ENCODE results near the gene CAPN3.

Gene CAPN3

GRCh38 chr15:42394106-42394505 lies 34.8 kb downstream of the CAPN3 start:
- no peak for DNase-seq (ENCODE audit: low spot score)

GRCh38 chr15:42395838-42396237 lies 36.5 kb downstream of the CAPN3 start:
- no peak for DNase-seq (ENCODE audit: low spot score)

- DNase-seq (ENCODE audit: low spot score): no peak
These were observed 42.5 kb downstream of the CAPN3 start for GRCh38 chr15:42401544-42402454.

- no peak for DNase-seq (ENCODE audit: low spot score)
These were observed 43.3 kb downstream of the CAPN3 start for GRCh38 chr15:42402455-42403205.

- no peak for DNase-seq (ENCODE audit: low spot score)
These were observed 44.1 kb downstream of the CAPN3 start for GRCh38 chr15:42403389-42403788.

- no peak for DNase-seq (ENCODE audit: low spot score)
These were observed 45.3 kb downstream of the CAPN3 start for GRCh38 chr15:42404461-42405235.

- DNase-seq (ENCODE audit: low spot score): no peak
These were observed 46.7 kb downstream of the CAPN3 start for GRCh38 chr15:42405863-42406482.

- no peak for DNase-seq (ENCODE audit: low spot score)
These were observed 48.9 kb downstream of the CAPN3 start for GRCh38 chr15:42408178-42408577.

- no peak for DNase-seq (ENCODE audit: low spot score)
These were observed 49.7 kb downstream of the CAPN3 start for GRCh38 chr15:42409011-42409410.

GRCh38 chr15:42411884-42412283 lies 52.6 kb downstream of the CAPN3 start:
- DNase-seq (ENCODE audit: low spot score): no peak

GRCh38 chr15:42413920-42414319 lies 54.6 kb downstream of the CAPN3 start:
- DNase-seq (ENCODE audit: low spot score): no peak

- DNase-seq (ENCODE audit: low spot score): no peak
These were observed 60.1 kb downstream of the CAPN3 start for GRCh38 chr15:42419369-42419768.

- DNase-seq (ENCODE audit: low spot score): no peak
These were observed 62.1 kb downstream of the CAPN3 start for GRCh38 chr15:42421376-42421775.

GRCh38 chr15:42427429-42428223 lies 68.3 kb downstream of the CAPN3 start:
- no peak for DNase-seq (ENCODE audit: low spot score)

GRCh38 chr15:42444415-42445063 lies 85.2 kb downstream of the CAPN3 start:
- no peak for DNase-seq (ENCODE audit: low spot score)

GRCh38 chr15:42445551-42445950 lies 86.2 kb downstream of the CAPN3 start:
- DNase-seq (ENCODE audit: low spot score): no peak

- DNase-seq (ENCODE audit: low spot score): no peak
These were observed 88.3 kb downstream of the CAPN3 start for GRCh38 chr15:42447599-42447998.

- DNase-seq (ENCODE audit: low spot score): no peak
These were observed 89.0 kb downstream of the CAPN3 start for GRCh38 chr15:42448281-42448680.

GRCh38 chr15:42449770-42450424 lies 90.6 kb downstream of the CAPN3 start:
- DNase-seq (ENCODE audit: low spot score): no peak

GRCh38 chr15:42450425-42450790 lies 91.1 kb downstream of the CAPN3 start:
- DNase-seq (ENCODE audit: low spot score): no peak
